Measurements from ENCODE around the gene MMP24OS.
A peak's percentile ranks its signal among the peaks of the same experiment; 100 is the strongest.

The MMP24OS gene

GRCh38 chr20:35311822-35312221 is 33.9 kb upstream of the MMP24OS start:
- no peak for TF ChIP-seq REST (IDR thresholded peaks at IDR 0.05; ENCODE audit: insufficient read depth in 1 of 2, low read depth in 2 of 2, low read length in 2 of 2)
- no peak for TF ChIP-seq SIN3A (IDR thresholded peaks at IDR 0.05; ENCODE audit: borderline replicate concordance, insufficient read depth, low read length)
- TF ChIP-seq FOXP2 (optimal IDR thresholded peaks at IDR 0.05; ENCODE audit: borderline replicate concordance, extremely low read depth, extremely low read length, insufficient read depth), result no peak
- TF ChIP-seq TAF1 (IDR thresholded peaks at IDR 0.05; ENCODE audit: borderline replicate concordance, insufficient read depth, low read length), result no peak
- TF ChIP-seq POLR2AphosphoS5 (IDR thresholded peaks at IDR 0.05; ENCODE audit: low read depth, low read length), result no peak

DNA sequence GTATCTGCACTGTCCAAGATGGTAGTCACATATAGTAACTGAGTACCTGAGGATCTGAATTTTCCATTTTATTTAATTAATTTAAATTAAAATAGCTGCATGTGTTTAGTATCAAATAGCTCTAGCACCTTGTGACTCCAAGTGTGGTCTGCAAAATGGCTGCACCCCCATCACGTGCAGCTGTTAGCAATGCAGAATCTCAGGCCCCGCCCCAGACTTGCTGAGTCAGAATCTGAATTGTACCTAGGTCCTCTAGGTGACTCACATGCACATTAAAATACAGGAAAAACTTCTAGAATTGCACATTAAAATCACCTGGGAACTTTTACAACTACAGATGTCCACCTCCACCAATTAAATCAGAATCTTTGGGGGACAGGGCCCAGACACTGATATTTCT is 33.5 kb upstream of the MMP24OS start:
- no peak for TF ChIP-seq TAF1 (IDR thresholded peaks at IDR 0.05; ENCODE audit: borderline replicate concordance, insufficient read depth, low read length)
- TF ChIP-seq POLR2AphosphoS5 (IDR thresholded peaks at IDR 0.05; ENCODE audit: low read depth, low read length), result no peak
- no peak for TF ChIP-seq SIN3A (IDR thresholded peaks at IDR 0.05; ENCODE audit: borderline replicate concordance, insufficient read depth, low read length)
- TF ChIP-seq REST (IDR thresholded peaks at IDR 0.05; ENCODE audit: insufficient read depth in 1 of 2, low read depth in 2 of 2, low read length in 2 of 2), result no peak
- TF ChIP-seq FOXP2 (optimal IDR thresholded peaks at IDR 0.05; ENCODE audit: borderline replicate concordance, extremely low read depth, extremely low read length, insufficient read depth), result no peak

- TF ChIP-seq SIN3A (IDR thresholded peaks at IDR 0.05; ENCODE audit: borderline replicate concordance, insufficient read depth, low read length) (no peak), POLR2AphosphoS5 (IDR thresholded peaks at IDR 0.05; ENCODE audit: low read depth, low read length) (no peak), FOXP2 (optimal IDR thresholded peaks at IDR 0.05; ENCODE audit: borderline replicate concordance, extremely low read depth, extremely low read length, insufficient read depth) (no peak), TAF1 (IDR thresholded peaks at IDR 0.05; ENCODE audit: borderline replicate concordance, insufficient read depth, low read length) (no peak), REST (IDR thresholded peaks at IDR 0.05; ENCODE audit: insufficient read depth in 1 of 2, low read depth in 2 of 2, low read length in 2 of 2) (no peak)
Observed at GRCh38 chr20:35307666-35308653, 30.0 kb upstream of the MMP24OS start.

GRCh38 chr20:35306931-35307517 is 29.1 kb upstream of the MMP24OS start:
- TF ChIP-seq FOXP2 (optimal IDR thresholded peaks at IDR 0.05; ENCODE audit: borderline replicate concordance, extremely low read depth, extremely low read length, insufficient read depth) (no peak), TAF1 (IDR thresholded peaks at IDR 0.05; ENCODE audit: borderline replicate concordance, insufficient read depth, low read length) (no peak), SIN3A (IDR thresholded peaks at IDR 0.05; ENCODE audit: borderline replicate concordance, insufficient read depth, low read length) (no peak), REST (IDR thresholded peaks at IDR 0.05; ENCODE audit: insufficient read depth in 1 of 2, low read depth in 2 of 2, low read length in 2 of 2) (peak in 1 of 2 experiments; percentile 34; a peak in 1 of 4 replicates), POLR2AphosphoS5 (IDR thresholded peaks at IDR 0.05; ENCODE audit: low read depth, low read length) (no peak)

All from PFSK-1 (cell line).